Osteocyte (in vitro differentiated cells): ENCODE results near the gene KSR1. TPM values are rescaled to one million over a fixed set of nuclear protein-coding genes. Genes with fewer than 3 reads are reported as not detected.
A peak's percentile ranks its signal among the peaks of the same experiment; 100 is the strongest.

Experiments
- DNase-seq: peaks from one replicate; pipeline ENCODE4 v3.0.0; 2021; ENCODE audit warnings: mixed read lengths; ENCODE audit not compliant: unreplicated experiment; ENCODE audit errors: extremely low spot score
- H3K27ac Mint-ChIP-seq: one replicate; pipeline ENCODE4 v1.8.0; 2021; ENCODE audit warnings: mild to moderate bottlenecking, mixed read lengths; ENCODE audit not compliant: unreplicated experiment
- H3K27me3 Mint-ChIP-seq: one replicate; pipeline ENCODE4 v1.8.0; 2021; ENCODE audit warnings: mixed read lengths; ENCODE audit not compliant: unreplicated experiment
- H3K36me3 Mint-ChIP-seq: one replicate; pipeline ENCODE4 v1.8.0; 2021; ENCODE audit warnings: mixed read lengths; ENCODE audit not compliant: unreplicated experiment
- H3K4me1 Mint-ChIP-seq: one replicate; pipeline ENCODE4 v1.8.0; 2021; ENCODE audit warnings: mixed read lengths; ENCODE audit not compliant: unreplicated experiment
- H3K4me3 Mint-ChIP-seq: one replicate; pipeline ENCODE4 v1.8.0; 2021; ENCODE audit warnings: mild to moderate bottlenecking, moderate library complexity, mixed read lengths; ENCODE audit not compliant: unreplicated experiment
- H3K9me3 Mint-ChIP-seq: one replicate; pipeline ENCODE4 v1.8.0; 2021; ENCODE audit warnings: mixed read lengths; ENCODE audit not compliant: unreplicated experiment
- total RNA-seq: library from RNA; stranded (reverse); gene quantifications from 2 replicates; pipeline ENCODE4 v1.2.1, GENCODE V29; 2021
- TF ChIP-seq, protein P1 (sequence below): fragments of 200-600 bp; sonication (generic); IDR thresholded peaks from 2 replicates; pipeline ENCODE4 v1.5.0; 2021; ENCODE audit warnings: antibody characterized with exemption, mild to moderate bottlenecking, moderate library complexity

The KSR1 gene
- total RNA-seq, 1 donor from 2014 or later: 63.4 TPM

DNA sequence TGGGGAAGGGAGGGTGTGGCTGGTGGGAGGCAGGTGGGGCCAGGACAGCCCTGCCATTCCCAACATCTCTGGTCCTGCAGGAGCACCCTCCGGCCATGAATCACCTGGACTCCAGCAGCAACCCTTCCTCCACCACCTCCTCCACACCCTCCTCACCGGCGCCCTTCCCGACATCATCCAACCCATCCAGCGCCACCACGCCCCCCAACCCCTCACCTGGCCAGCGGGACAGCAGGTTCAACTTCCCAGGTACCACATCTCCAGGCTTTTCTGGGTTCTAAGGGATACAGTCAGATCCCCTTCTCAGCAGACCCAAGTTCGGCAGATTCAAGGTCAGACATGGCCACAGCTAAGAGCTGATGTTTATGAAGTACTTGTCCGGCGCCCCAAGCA, 140.9 kb downstream of the KSR1 start:
- H3K27ac Mint-ChIP-seq: no peak overlapping the region
- no peak for DNase-seq

DNA sequence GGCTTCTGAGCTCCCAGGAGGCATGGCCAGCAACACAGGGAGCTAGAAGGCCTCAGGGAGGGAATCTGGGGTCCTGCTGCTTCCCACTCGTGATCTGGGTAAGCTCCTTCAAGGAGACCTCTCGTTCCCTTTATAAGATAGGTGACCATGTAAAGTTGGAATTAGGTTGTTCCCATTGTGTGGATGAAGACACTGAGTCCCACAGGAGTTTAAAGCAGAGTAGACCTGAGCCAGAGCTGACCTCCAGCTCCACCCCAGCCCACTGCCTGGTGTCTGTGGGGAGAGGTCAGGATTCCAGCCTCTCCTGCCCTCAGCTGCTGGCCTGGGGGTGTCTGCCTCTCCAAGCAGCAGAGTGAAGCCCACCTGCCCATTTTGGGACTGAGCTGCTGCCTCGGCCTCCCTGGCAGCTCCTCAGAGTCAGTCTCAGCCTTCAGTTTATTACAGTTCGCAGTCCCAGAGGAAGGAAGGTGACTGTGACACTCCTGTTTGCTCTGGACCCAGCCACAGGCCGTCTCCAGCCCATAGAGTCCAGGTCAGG, 141.6 kb downstream of the KSR1 start:
- peaks cover 2% of the 10 kb centered on the region for H3K4me1 Mint-ChIP-seq
- H3K27me3 Mint-ChIP-seq: no peaks in the 10 kb centered on the region
- H3K9me3 Mint-ChIP-seq: no peaks in the 10 kb centered on the region
- no peak overlapping the region for H3K4me3 Mint-ChIP-seq
- TF ChIP-seq, protein P1, sequence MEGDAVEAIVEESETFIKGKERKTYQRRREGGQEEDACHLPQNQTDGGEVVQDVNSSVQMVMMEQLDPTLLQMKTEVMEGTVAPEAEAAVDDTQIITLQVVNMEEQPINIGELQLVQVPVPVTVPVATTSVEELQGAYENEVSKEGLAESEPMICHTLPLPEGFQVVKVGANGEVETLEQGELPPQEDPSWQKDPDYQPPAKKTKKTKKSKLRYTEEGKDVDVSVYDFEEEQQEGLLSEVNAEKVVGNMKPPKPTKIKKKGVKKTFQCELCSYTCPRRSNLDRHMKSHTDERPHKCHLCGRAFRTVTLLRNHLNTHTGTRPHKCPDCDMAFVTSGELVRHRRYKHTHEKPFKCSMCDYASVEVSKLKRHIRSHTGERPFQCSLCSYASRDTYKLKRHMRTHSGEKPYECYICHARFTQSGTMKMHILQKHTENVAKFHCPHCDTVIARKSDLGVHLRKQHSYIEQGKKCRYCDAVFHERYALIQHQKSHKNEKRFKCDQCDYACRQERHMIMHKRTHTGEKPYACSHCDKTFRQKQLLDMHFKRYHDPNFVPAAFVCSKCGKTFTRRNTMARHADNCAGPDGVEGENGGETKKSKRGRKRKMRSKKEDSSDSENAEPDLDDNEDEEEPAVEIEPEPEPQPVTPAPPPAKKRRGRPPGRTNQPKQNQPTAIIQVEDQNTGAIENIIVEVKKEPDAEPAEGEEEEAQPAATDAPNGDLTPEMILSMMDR: no peak
- H3K27ac Mint-ChIP-seq: no peak overlapping the region
- no peak for DNase-seq
- peaks cover 18% of the 10 kb centered on the region for H3K36me3 Mint-ChIP-seq

More for the DNA sequence above, 140.9 kb downstream of the KSR1 start:
- Mint-ChIP-seq H3K27me3 (no peaks in the 10 kb centered on the region), H3K4me3 (no peak overlapping the region), H3K4me1 (peaks cover 2% of the 10 kb centered on the region), H3K36me3 (peaks cover 25% of the 10 kb centered on the region), H3K9me3 (no peaks in the 10 kb centered on the region)
- TF ChIP-seq, protein P1: no peak

DNA sequence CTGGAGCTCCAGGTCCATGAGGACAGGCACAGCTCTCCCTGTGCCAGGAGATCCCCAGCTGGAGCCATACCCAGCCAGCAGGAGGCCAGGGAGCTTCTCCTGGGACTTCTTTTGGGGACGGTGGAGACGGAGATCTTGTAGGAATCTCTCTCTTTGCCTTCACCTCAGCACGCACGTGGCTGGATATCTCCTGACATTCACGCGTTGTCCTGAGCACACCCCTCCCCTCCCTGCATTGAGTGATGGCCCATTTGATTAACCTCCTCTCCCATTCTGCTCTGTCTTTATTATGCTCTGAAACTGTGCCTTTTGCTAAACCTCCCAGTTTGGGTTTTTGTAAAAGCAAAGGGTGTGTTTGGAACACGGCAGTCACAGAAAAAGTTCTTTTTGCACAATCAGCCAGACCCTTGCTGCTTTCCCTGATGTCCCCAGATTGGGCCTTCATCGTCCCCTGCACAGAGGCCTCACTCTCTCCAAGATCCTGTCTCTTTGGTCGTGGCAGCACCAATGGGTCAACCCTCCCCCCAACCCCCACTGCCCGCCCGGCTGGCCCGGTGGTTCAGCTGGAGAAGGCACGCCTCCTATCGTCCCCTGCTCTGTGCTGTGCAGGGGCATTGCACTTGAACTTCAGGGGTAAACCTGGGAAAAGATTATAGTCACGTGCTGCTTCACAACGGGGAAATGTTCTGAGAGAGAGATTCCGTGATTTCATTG, 142.2 kb downstream of the KSR1 start:
- TF ChIP-seq, protein P1: no peak
- Mint-ChIP-seq H3K4me3 (no peak overlapping the region), H3K9me3 (no peaks in the 10 kb centered on the region), H3K36me3 (peaks cover 18% of the 10 kb centered on the region), H3K4me1 (peaks cover 2% of the 10 kb centered on the region), H3K27ac (no peak overlapping the region), H3K27me3 (no peaks in the 10 kb centered on the region)
- no peak for DNase-seq

- Mint-ChIP-seq H3K27me3 (no peaks in the 10 kb centered on the region), H3K9me3 (no peaks in the 10 kb centered on the region), H3K36me3 (peaks cover 23% of the 10 kb centered on the region), H3K4me1 (peaks cover 2% of the 10 kb centered on the region), H3K4me3 (no peak overlapping the region), H3K27ac (no peak overlapping the region)
- TF ChIP-seq, protein P1: no peak
- DNase-seq: no peak
Observed at GRCh38 chr17:27600471-27600870, 144.2 kb downstream of the KSR1 start.

- Mint-ChIP-seq H3K27me3 (no peaks in the 10 kb centered on the region), H3K4me3 (no peak overlapping the region), H3K36me3 (peaks cover 27% of the 10 kb centered on the region), H3K27ac (no peak overlapping the region), H3K4me1 (peaks cover 2% of the 10 kb centered on the region), H3K9me3 (no peaks in the 10 kb centered on the region)
- TF ChIP-seq, protein P1: peak; percentile 96
- peak; percentile 93 for DNase-seq
Observed at GRCh38 chr17:27601069-27601974, 145.1 kb downstream of the KSR1 start.
